ENCODE results near the gene LRRC59. TPM values are rescaled to one million over a fixed set of nuclear protein-coding genes. Genes with fewer than 3 reads are reported as not detected.

LRRC59 gene
- total and polyA plus RNA-seq, 2 of the 13 experiments (the other 11 are each of a cell fraction or from before 2014, with no cell fraction given) = 87.3 to 222 TPM

GRCh38 chr17:50372222-50372757 is 25.0 kb downstream of the LRRC59 start (continued):
- TF ChIP-seq ZSCAN31 (CRISPR knock-in tag; IDR thresholded peaks at IDR 0.05; ENCODE audit: low read depth) (peak; percentile 8; the same call in 1 of the 2 replicates), ZNF850 (CRISPR knock-in tag; conservative IDR thresholded peaks at IDR 0.05) (0 out of 2 replicates have a peak, but pooled peaks have one; percentile 57), ATF7-NPFF (CRISPR knock-in tag; IDR thresholded peaks at IDR 0.05; ENCODE audit: low read depth) (0 out of 2 replicates have a peak, but pooled peaks have one; percentile 21), FOXM1 (CRISPR knock-in tag; IDR thresholded peaks at IDR 0.05) (no peak), XRCC5 (optimal IDR thresholded peaks at IDR 0.05; ENCODE audit: low read length) (no peak), ZNF678 (CRISPR knock-in tag; IDR thresholded peaks at IDR 0.05) (peak; percentile 47; the same call in 1 of the 2 replicates), REPIN1 (CRISPR knock-in tag; IDR thresholded peaks at IDR 0.05; ENCODE audit: borderline replicate concordance, low read depth) (no peak), TBX3 (IDR thresholded peaks at IDR 0.05; ENCODE audit: borderline replicate concordance) (no peak), E2F1 (CRISPR knock-in tag; IDR thresholded peaks at IDR 0.05) (no peak), ZNF558 (CRISPR knock-in tag; IDR thresholded peaks at IDR 0.05; ENCODE audit: borderline replicate concordance) (0 out of 2 replicates have a peak, but pooled peaks have one; percentile 4), ZNF253 (CRISPR knock-in tag; IDR thresholded peaks at IDR 0.05; ENCODE audit: borderline replicate concordance) (0 out of 2 replicates have a peak, but pooled peaks have one; percentile 9), ZNF124 (CRISPR knock-in tag; IDR thresholded peaks at IDR 0.05) (no peak; the same call in 1 of the 2 replicates), ATF4 (CRISPR knock-in tag; IDR thresholded peaks at IDR 0.05) (peak in 1 of 2 experiments; percentile 5; a peak in 1 of 4 replicates), ZFP91 (CRISPR knock-in tag; IDR thresholded peaks at IDR 0.05; ENCODE audit: borderline replicate concordance) (no peak)

Measured in HepG2 (cell line).